RWPE2 (cell line): ENCODE results near the gene CPS1.

Experiments used
- ATAC-seq: fragments of 200-7000 bp; cut with Tn5 transposase; 3 replicates; pipeline ENCODE4 v1.9.1; 2021; ENCODE audit warnings: low read depth
- DNase-seq: peaks from one replicate; pipeline ENCODE4 v3.0.0-alpha.2; 2020; ENCODE audit warnings: low spot score
- H3K27ac ChIP-seq: fragments of 450-650 bp; 2 replicates; pipeline ENCODE4 v1.5.1; 2017; ENCODE audit warnings: mild to moderate bottlenecking; ENCODE audit not compliant: poor library complexity, severe bottlenecking
- H3K27me3 ChIP-seq: fragments of 250-450 bp; sonication (Bioruptor Pico); 2 replicates; pipeline ENCODE4 v1.5.1; 2021; ENCODE audit warnings: mild to moderate bottlenecking, moderate library complexity; ENCODE audit not compliant: insufficient read depth, poor library complexity, severe bottlenecking
- H3K36me3 ChIP-seq: fragments of 250-450 bp; sonication (Bioruptor Pico); 2 replicates; pipeline ENCODE4 v1.5.1; 2020; ENCODE audit warnings: low read depth, mild to moderate bottlenecking, moderate library complexity
- H3K4me1 ChIP-seq: fragments of 250-450 bp; sonication (Bioruptor Pico); 2 replicates; pipeline ENCODE4 v1.5.1; 2021; ENCODE audit warnings: mild to moderate bottlenecking, moderate library complexity; ENCODE audit not compliant: insufficient read depth, poor library complexity, severe bottlenecking
- H3K4me3 ChIP-seq: fragments of 250-450 bp; sonication (Bioruptor Pico); 2 replicates; pipeline ENCODE4 v1.5.1; 2021; ENCODE audit warnings: mild to moderate bottlenecking, moderate library complexity; ENCODE audit not compliant: severe bottlenecking
- H3K9me3 ChIP-seq: fragments of 250-450 bp; sonication (Bioruptor Pico); 2 replicates; pipeline ENCODE4 v1.5.1; 2021; ENCODE audit warnings: mild to moderate bottlenecking, moderate library complexity; ENCODE audit not compliant: severe bottlenecking
- CTCF ChIP-seq: fragments of 450-650 bp; IDR thresholded peaks from one replicate; pipeline ENCODE4 v1.5.1; 2017; ENCODE audit warnings: mild to moderate bottlenecking, moderate library complexity; ENCODE audit not compliant: poor library complexity, severe bottlenecking

Gene CPS1

GRCh38 chr2:210523650-210524289 is 32.6 kb upstream of the CPS1 start:
- ATAC-seq (no peak), DNase-seq (no peak)
- Histone ChIP-seq H3K27ac (no peak overlapping the region), H3K27me3 (no peaks in the 10 kb centered on the region), H3K4me3 (no peak overlapping the region), H3K36me3 (no peaks in the 10 kb centered on the region), H3K9me3 (no peaks in the 10 kb centered on the region), H3K4me1 (no peaks in the 10 kb centered on the region)
- TF ChIP-seq CTCF = no peak

- Histone ChIP-seq H3K4me1 (no peaks in the 10 kb centered on the region), H3K36me3 (no peaks in the 10 kb centered on the region), H3K4me3 (no peak overlapping the region), H3K27me3 (no peaks in the 10 kb centered on the region), H3K27ac (no peak overlapping the region), H3K9me3 (no peaks in the 10 kb centered on the region)
- DNase-seq (no peak), ATAC-seq (no peak)
- no peak for TF ChIP-seq CTCF
Observed at GRCh38 chr2:210524533-210524932, 31.9 kb upstream of the CPS1 start.

DNA sequence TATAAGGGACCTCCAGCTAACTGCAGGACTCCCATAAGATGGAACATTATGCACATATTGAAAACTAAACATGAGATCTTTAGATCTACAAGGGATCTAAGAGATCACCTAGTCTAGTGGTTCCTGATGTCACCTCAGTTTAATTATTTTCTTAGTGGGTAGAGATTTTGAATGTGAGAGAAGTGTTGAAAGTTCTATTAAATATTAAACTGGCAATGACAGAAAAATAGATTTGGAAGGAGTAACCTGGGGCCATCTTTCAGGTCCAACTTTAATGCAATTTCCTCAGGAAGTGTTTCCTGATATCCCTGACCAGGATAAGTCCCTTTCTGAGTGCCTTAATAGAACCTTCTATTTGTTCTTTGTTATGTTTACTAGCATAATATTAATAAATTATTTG is 29.1 kb upstream of the CPS1 start:
- Histone ChIP-seq H3K4me3 (no peak overlapping the region), H3K36me3 (no peaks in the 10 kb centered on the region), H3K27ac (no peak overlapping the region), H3K4me1 (no peaks in the 10 kb centered on the region), H3K27me3 (no peaks in the 10 kb centered on the region), H3K9me3 (no peaks in the 10 kb centered on the region)
- DNase-seq (no peak), ATAC-seq (no peak)
- TF ChIP-seq CTCF = no peak

- Histone ChIP-seq H3K27ac (no peak overlapping the region), H3K4me3 (no peak overlapping the region), H3K4me1 (no peaks in the 10 kb centered on the region), H3K27me3 (no peaks in the 10 kb centered on the region), H3K9me3 (no peaks in the 10 kb centered on the region), H3K36me3 (no peaks in the 10 kb centered on the region)
- DNase-seq (no peak), ATAC-seq (no peak)
- no peak for TF ChIP-seq CTCF
Observed at GRCh38 chr2:210528716-210529115, 27.7 kb upstream of the CPS1 start.

DNA sequence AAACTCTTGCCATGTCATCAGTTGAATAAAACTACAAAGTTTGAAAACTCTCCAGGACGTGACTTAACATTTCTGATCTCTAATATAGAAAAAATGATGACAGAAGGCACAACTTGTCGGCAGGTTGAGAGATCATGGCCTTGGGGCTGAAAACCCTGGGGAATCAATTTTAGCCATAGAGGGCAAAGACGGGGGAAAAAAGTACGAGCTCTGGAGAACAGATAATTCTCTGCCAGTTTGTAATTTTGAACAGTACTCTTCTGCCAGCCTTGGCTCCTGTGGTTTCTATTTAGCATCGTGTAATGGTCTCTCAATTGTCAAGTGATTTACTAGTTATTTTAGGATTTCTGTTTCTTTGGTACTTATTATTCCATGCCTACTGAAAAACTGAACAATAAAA is 25.3 kb upstream of the CPS1 start:
- TF ChIP-seq CTCF = no peak
- Histone ChIP-seq H3K36me3 (no peaks in the 10 kb centered on the region), H3K27ac (no peak overlapping the region), H3K27me3 (no peaks in the 10 kb centered on the region), H3K4me1 (no peaks in the 10 kb centered on the region), H3K4me3 (no peak overlapping the region), H3K9me3 (no peaks in the 10 kb centered on the region)
- ATAC-seq (no peak), DNase-seq (no peak)
